Stimulated activated CD8-positive, alpha-beta memory T cell treated with anti-CD3 and anti-CD28 coated beads, Interleukin-12 subunit alpha, Interleukin-12 subunit beta, amount 100 ng/mL, for 24 hours (primary cell): Measurements from ENCODE around the gene FUS.
"Not testable (repeated sequence)": the region's sequence is repeated elsewhere in the genome, so short reads cannot be mapped to it uniquely, and the experiment has no call there.

ENCODE experiments used
- DNase-seq: peaks from one replicate; pipeline ENCODE4 v3.0.0-alpha.2; 2020; ENCODE audit errors: extremely low read depth

Gene FUS

GRCh38 chr16:31143694-31144148 lies 36.2 kb upstream of the FUS start:
- DNase-seq = no peak

- DNase-seq = not testable (repeated sequence)
Measured at GRCh38 chr16:31144418-31144817, 35.5 kb upstream of the FUS start.

GRCh38 chr16:31145398-31145990 lies 34.4 kb upstream of the FUS start:
- DNase-seq = no peak

GRCh38 chr16:31147574-31147973 lies 32.4 kb upstream of the FUS start:
- DNase-seq = no peak

GRCh38 chr16:31148281-31148728 lies 31.6 kb upstream of the FUS start:
- DNase-seq = no peak

GRCh38 chr16:31148896-31149295 lies 31.0 kb upstream of the FUS start:
- no peak for DNase-seq

- DNase-seq = no peak
Measured at GRCh38 chr16:31149332-31149731, 30.6 kb upstream of the FUS start.

GRCh38 chr16:31149894-31150890 lies 29.7 kb upstream of the FUS start, which contains the start of gene PRSS36:
TSS of gene PRSS36 (minus strand) at chr16:31150066. CDS start at chr16:31150035, 31 bp downstream.
- no peak for DNase-seq

- not testable (repeated sequence) for DNase-seq
Measured at GRCh38 chr16:31150976-31151375, 29.0 kb upstream of the FUS start.

- no peak for DNase-seq
Measured at GRCh38 chr16:31157136-31157535, 22.8 kb upstream of the FUS start.

- no peak for DNase-seq
Measured at GRCh38 chr16:31167315-31167714, 12.6 kb upstream of the FUS start.

GRCh38 chr16:31168848-31169247 lies 11.1 kb upstream of the FUS start:
- no peak for DNase-seq

- DNase-seq = not testable (repeated sequence)
Measured at GRCh38 chr16:31170048-31170447, 9.9 kb upstream of the FUS start.

GRCh38 chr16:31177136-31177535 lies 2.8 kb upstream of the FUS start:
- DNase-seq = no peak

- DNase-seq = no peak
Measured at GRCh38 chr16:31179219-31179746, 656 bp upstream of the FUS start.

GRCh38 chr16:31181102-31181830 lies 1.3 kb downstream of the FUS start:
- no peak for DNase-seq

- DNase-seq = no peak
Measured at GRCh38 chr16:31182391-31182790, 2.5 kb downstream of the FUS start.

GRCh38 chr16:31183432-31184428 lies 3.8 kb downstream of the FUS start:
- no peak for DNase-seq

GRCh38 chr16:31184888-31185287 lies 4.9 kb downstream of the FUS start:
- no peak for DNase-seq

- DNase-seq = no peak
Measured at GRCh38 chr16:31185339-31185738, 5.4 kb downstream of the FUS start.

GRCh38 chr16:31186176-31186575 lies 6.2 kb downstream of the FUS start:
- DNase-seq = no peak
